Activated CD8-positive, alpha-beta T cell treated with anti-CD3 and anti-CD28 coated beads, Interleukin-2, amount 10 ng/mL, durations not matched to agents 7 days and 5 days (primary cell): Measurements from ENCODE around the gene RHOT1. TPM values are rescaled to one million over a fixed set of nuclear protein-coding genes. Genes with fewer than 3 reads are reported as not detected.
"Not testable (repeated sequence)": the region's sequence is repeated elsewhere in the genome, so short reads cannot be mapped to it uniquely, and the experiment has no call there.

ENCODE experiments used
- ATAC-seq: fragments of 150-1000 bp; cut with Tn5 transposase; one replicate; pipeline ENCODE4 v1.10.0; 2021; ENCODE audit warnings: moderate library complexity
- CTCF ChIA-PET: fragments of 350-600 bp; sonication (Branson Sonifier 250); formaldehyde crosslinking; loops from one replicate; lab custom pipeline; 2021; ENCODE audit warnings: antibody characterized with exemption; lab: Charles Lee
- POLR2A ChIA-PET: fragments of 350-600 bp; sonication (Branson Sonifier 250); formaldehyde crosslinking; loops from one replicate; lab custom pipeline; 2021; ENCODE audit warnings: antibody characterized with exemption; lab: Charles Lee
- DNase-seq: peaks from one replicate; pipeline ENCODE4 v3.0.0-alpha.2; 2020
- H3K27ac Mint-ChIP-seq: one replicate; pipeline ENCODE4 v1.8.0; 2021; ENCODE audit warnings: mild to moderate bottlenecking, mixed read lengths
- H3K27me3 Mint-ChIP-seq: one replicate; pipeline ENCODE4 v1.8.0; 2021; ENCODE audit warnings: low read depth, mixed read lengths
- H3K36me3 Mint-ChIP-seq: one replicate; pipeline ENCODE4 v1.8.0; 2021; ENCODE audit warnings: low read depth, mixed read lengths
- H3K4me1 Mint-ChIP-seq: one replicate; pipeline ENCODE4 v1.8.0; 2021; ENCODE audit warnings: low read depth, mixed read lengths
- H3K4me3 Mint-ChIP-seq: one replicate; pipeline ENCODE4 v1.8.0; 2021; ENCODE audit warnings: mild to moderate bottlenecking, mixed read lengths
- H3K9me3 Mint-ChIP-seq: one replicate; pipeline ENCODE4 v1.8.0; 2022; ENCODE audit warnings: mixed read lengths; ENCODE audit not compliant: insufficient read depth
- total RNA-seq, 2 experiments: library from RNA; stranded (reverse); gene quantifications; one replicate each; pipeline ENCODE4 v1.2.3, GENCODE V29; 2021

RHOT1 gene
- total RNA-seq, 2 experiments from 2014 or later: 29.9 to 31.4 TPM

GRCh38 chr17:32124985-32125847 lies 17.1 kb upstream of the RHOT1 start:
- ChIA-PET POLR2A (interaction anchor here (0.8 to 1.2 kb wide), 2 partner anchors 12 to 119 kb away, joined by 3 to 5 read pairs; partner anchors contain the start of gene LRRC37B), CTCF (interaction anchor here (0.6 to 6.0 kb wide), 6 partner anchors 14 to 119 kb away, joined by 3 to 85 read pairs (median 7); partner anchors contain the start of genes LRRC37B and RHOT1)
- H3K36me3 Mint-ChIP-seq: peaks cover 16% of the 10 kb centered on the region
- peak overlapping the region; percentile 69 for H3K27ac Mint-ChIP-seq
- ATAC-seq (no peak), DNase-seq (no peak)
- peaks cover 33% of the 10 kb centered on the region for H3K4me1 Mint-ChIP-seq
- H3K27me3 Mint-ChIP-seq: no peaks in the 10 kb centered on the region
- no peak overlapping the region for H3K4me3 Mint-ChIP-seq
- H3K9me3 Mint-ChIP-seq: no peaks in the 10 kb centered on the region

GRCh38 chr17:32125848-32126153 lies 16.5 kb upstream of the RHOT1 start:
- Mint-ChIP-seq H3K9me3 (no peaks in the 10 kb centered on the region), H3K27ac (peak overlapping the region; percentile 93), H3K4me3 (no peak overlapping the region), H3K27me3 (no peaks in the 10 kb centered on the region), H3K4me1 (peaks cover 33% of the 10 kb centered on the region), H3K36me3 (peaks cover 22% of the 10 kb centered on the region)
- CTCF ChIA-PET: interaction anchor here (0.7 to 6.0 kb wide), 5 partner anchors 13 to 119 kb away, joined by 3 to 85 read pairs (median 11); partner anchors contain the start of genes LRRC37B and RHOT1
- no peak for DNase-seq
- POLR2A ChIA-PET: interaction anchor here (0.8 to 1.2 kb wide), 3 partner anchors 11 to 119 kb away, joined by 3 to 5 read pairs (median 4); partner anchors contain the start of gene LRRC37B
- no peak for ATAC-seq

GRCh38 chr17:32126325-32126724 lies 16.0 kb upstream of the RHOT1 start:
- Mint-ChIP-seq H3K4me3 (no peak overlapping the region), H3K27me3 (no peaks in the 10 kb centered on the region), H3K36me3 (peaks cover 24% of the 10 kb centered on the region), H3K4me1 (peaks cover 33% of the 10 kb centered on the region), H3K27ac (peak overlapping the region; percentile 93), H3K9me3 (no peaks in the 10 kb centered on the region)
- no peak for DNase-seq
- ChIA-PET CTCF (interaction anchor here (1.4 to 6.0 kb wide), 5 partner anchors 13 to 120 kb away, joined by 3 to 85 read pairs (median 11); partner anchors contain the start of genes LRRC37B and RHOT1), POLR2A (interaction anchor here (0.6 to 1.1 kb wide), 4 partner anchors 12 to 46 kb away, joined by 4 to 5 read pairs (median 4); no protein-coding TSS in a partner anchor)
- no peak for ATAC-seq

- POLR2A ChIA-PET: interaction anchor here (0.6 to 1.1 kb wide), 5 partner anchors 11 to 47 kb away, joined by 3 to 5 read pairs (median 4); no protein-coding TSS in a partner anchor
- no peaks in the 10 kb centered on the region for H3K27me3 Mint-ChIP-seq
- no peak for DNase-seq
These were observed 15.6 kb upstream of the RHOT1 start for GRCh38 chr17:32126746-32127145.

GRCh38 chr17:32127158-32127897 lies 15.0 kb upstream of the RHOT1 start:
- DNase-seq: peak; percentile 93
- CTCF ChIA-PET: interaction anchor here (1.1 to 6.0 kb wide), 5 partner anchors 10 to 120 kb away, joined by 3 to 85 read pairs (median 6); partner anchors contain the start of genes LRRC37B and RHOT1
- POLR2A ChIA-PET: interaction anchor here (0.5 to 2.2 kb wide), 9 partner anchors 9 to 120 kb away, joined by 3 to 10 read pairs (median 4); partner anchors contain the start of genes LRRC37B and RHOT1
- Mint-ChIP-seq H3K27ac (peak overlapping the region; percentile 93), H3K4me3 (peak overlapping the region; percentile 88), H3K27me3 (no peaks in the 10 kb centered on the region), H3K9me3 (no peaks in the 10 kb centered on the region), H3K4me1 (peaks cover 33% of the 10 kb centered on the region), H3K36me3 (peaks cover 24% of the 10 kb centered on the region)
- ATAC-seq: peak; percentile 100

More at GRCh38 chr17:32126746-32127145, 15.6 kb upstream of the RHOT1 start:
- Mint-ChIP-seq H3K4me1 (peaks cover 33% of the 10 kb centered on the region), H3K36me3 (peaks cover 24% of the 10 kb centered on the region), H3K27ac (peak overlapping the region; percentile 93), H3K4me3 (peak overlapping the region; percentile 88), H3K9me3 (no peaks in the 10 kb centered on the region)
- ATAC-seq: no peak
- CTCF ChIA-PET: interaction anchor here (1.1 to 6.0 kb wide), 4 partner anchors 10 to 119 kb away, joined by 3 to 85 read pairs (median 12); partner anchors contain the start of genes LRRC37B and RHOT1

- peak overlapping the region; percentile 88 for H3K4me3 Mint-ChIP-seq
- not testable (repeated sequence) for DNase-seq, H3K27me3 Mint-ChIP-seq, ATAC-seq, H3K9me3 Mint-ChIP-seq
- peaks cover 33% of the 10 kb centered on the region for H3K4me1 Mint-ChIP-seq
- peak overlapping the region; percentile 93 for H3K27ac Mint-ChIP-seq
- H3K36me3 Mint-ChIP-seq: peaks cover 24% of the 10 kb centered on the region
- CTCF ChIA-PET: interaction anchor here (1.0 to 6.0 kb wide), 5 partner anchors 9 to 227 kb away, joined by 3 to 85 read pairs (median 4); partner anchors contain the start of genes LRRC37B, RHOT1 and UTP6
- POLR2A ChIA-PET: interaction anchor here (0.7 to 2.2 kb wide), 4 partner anchors 8 to 121 kb away, joined by 3 to 10 read pairs (median 5); partner anchors contain the start of genes LRRC37B and RHOT1
These were observed 13.8 kb upstream of the RHOT1 start for GRCh38 chr17:32128470-32128869.

- POLR2A ChIA-PET: interaction anchor here (1.6 kb wide), 1 partner anchor 129 kb away, joined by 5 read pairs; the partner anchor contains the start of gene LRRC37B
- not testable (repeated sequence) for H3K27ac Mint-ChIP-seq, H3K27me3 Mint-ChIP-seq, H3K9me3 Mint-ChIP-seq, H3K36me3 Mint-ChIP-seq, ATAC-seq, H3K4me3 Mint-ChIP-seq
- peak; percentile 52 for DNase-seq
- CTCF ChIA-PET: interaction anchor here (0.9 to 8.8 kb wide), 8 partner anchors 9 to 309 kb away, joined by 3 to 110 read pairs (median 4); partner anchors contain the start of genes LRRC37B and PSMD11
- H3K4me1 Mint-ChIP-seq: peaks cover 18% of the 10 kb centered on the region
These were observed 6.7 kb upstream of the RHOT1 start for GRCh38 chr17:32135497-32136117.

GRCh38 chr17:32136856-32137255 lies 5.4 kb upstream of the RHOT1 start:
- ChIA-PET POLR2A (interaction anchor here (0.6 to 1.6 kb wide), 4 partner anchors 9 to 130 kb away, joined by 3 to 5 read pairs (median 4); partner anchors contain the start of gene LRRC37B), CTCF (interaction anchor here (0.7 to 8.8 kb wide), 10 partner anchors 8 to 308 kb away, joined by 3 to 110 read pairs (median 4); partner anchors contain the start of genes LRRC37B and PSMD11)
- Mint-ChIP-seq H3K36me3 (no peaks in the 10 kb centered on the region), H3K27me3 (no peaks in the 10 kb centered on the region), H3K27ac (no peak overlapping the region), H3K9me3 (no peaks in the 10 kb centered on the region), H3K4me1 (peaks cover 27% of the 10 kb centered on the region), H3K4me3 (no peak overlapping the region)
- DNase-seq (peak; percentile 44), ATAC-seq (peak; percentile 63)

- not testable (repeated sequence) for H3K27me3 Mint-ChIP-seq, ATAC-seq, H3K9me3 Mint-ChIP-seq, H3K27ac Mint-ChIP-seq, H3K4me3 Mint-ChIP-seq, DNase-seq, H3K36me3 Mint-ChIP-seq
- H3K4me1 Mint-ChIP-seq: peaks cover 42% of the 10 kb centered on the region
- CTCF ChIA-PET: interaction anchor here (0.7 to 8.8 kb wide), 15 partner anchors 9 to 238 kb away, joined by 3 to 110 read pairs (median 3); partner anchors contain the start of genes LRRC37B and UTP6
- POLR2A ChIA-PET: interaction anchor here (0.6 to 2.1 kb wide), 3 partner anchors 13 to 202 kb away, joined by 5 to 14 read pairs (median 5); partner anchors contain the start of genes LRRC37B and SUZ12
These were observed 2.8 kb upstream of the RHOT1 start for GRCh38 chr17:32139504-32139903.

GRCh38 chr17:32141258-32141657 lies 1.0 kb upstream of the RHOT1 start:
- CTCF ChIA-PET: interaction anchor here (0.8 to 8.8 kb wide), 12 partner anchors 15 to 303 kb away, joined by 3 to 110 read pairs (median 3); partner anchors contain the start of genes LRRC37B and PSMD11

More at GRCh38 chr17:32141258-32141657, 1.0 kb upstream of the RHOT1 start:
- DNase-seq (no peak), ATAC-seq (no peak)
- POLR2A ChIA-PET: interaction anchor here (0.7 to 1.4 kb wide), 2 partner anchors 14 to 134 kb away, joined by 3 to 4 read pairs; partner anchors contain the start of gene LRRC37B
- peak overlapping the region; percentile 77 for H3K27ac Mint-ChIP-seq
- peaks cover 44% of the 10 kb centered on the region for H3K4me1 Mint-ChIP-seq
- H3K36me3 Mint-ChIP-seq: peaks cover 9% of the 10 kb centered on the region
- H3K4me3 Mint-ChIP-seq: peak overlapping the region; percentile 78
- no peaks in the 10 kb centered on the region for H3K27me3 Mint-ChIP-seq
- no peaks in the 10 kb centered on the region for H3K9me3 Mint-ChIP-seq
